ENCODE results near the gene JARID2. TPM values are rescaled to one million over a fixed set of nuclear protein-coding genes. Genes with fewer than 3 reads are reported as not detected.
A peak's percentile ranks its signal among the peaks of the same experiment; 100 is the strongest.

Gene JARID2
- total and polyA plus RNA-seq, 11 donors: 3.5 to 12.2 (median 7.5) TPM

- H3K36me3 ChIP-seq: peaks cover 0 to 9% (median 0%) of the 10 kb centered on the region in 9 donors
- ATAC-seq: no peak
- H3K27me3 ChIP-seq: no peaks in the 10 kb centered on the region
- TF ChIP-seq CTCF (IDR thresholded peaks at IDR 0.05) (no peak), POLR2A (IDR thresholded peaks at IDR 0.05) (no peak)
- H3K4me3 ChIP-seq: no peak overlapping the region
- DNase-seq: no peak
- WGBS, 4 donors: 88 to 95% (median 92%) methylated on average over 5 of the region's 5 CpGs
- H3K9me3 ChIP-seq: no peaks in the 10 kb centered on the region
- H3K27ac ChIP-seq: no peak overlapping the region
- intact Hi-C loops (cut with DNase I): no loop called here
- H3K4me1 ChIP-seq: peaks cover 2 to 62% (median 50%) of the 10 kb centered on the region in 12 donors
Measured at GRCh38 chr6:15447546-15448267, 201.8 kb downstream of the JARID2 start.

DNA sequence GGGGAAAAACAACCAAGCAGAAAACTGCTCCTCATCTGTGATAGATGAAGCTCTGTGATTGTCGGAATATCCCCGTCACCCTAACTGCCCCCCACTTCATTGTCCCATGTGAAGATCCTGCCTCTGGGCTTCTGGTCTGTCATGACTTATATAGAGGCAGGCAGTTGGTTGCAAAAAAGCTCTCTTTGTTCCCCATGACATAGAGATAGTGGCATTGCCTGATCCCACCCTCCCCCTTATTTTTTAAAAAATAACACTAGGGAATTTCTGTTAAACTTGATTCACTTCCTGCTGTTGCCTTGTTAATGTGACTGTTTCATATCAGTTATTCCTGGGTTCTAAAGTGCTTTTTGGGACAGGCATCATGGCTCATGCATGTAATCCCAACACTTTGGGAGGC lies 203.1 kb downstream of the JARID2 start:
- 87 to 93% (median 90%) methylated on average over 2 of the region's 2 CpGs for WGBS, 4 donors
- H3K27me3 ChIP-seq: no peaks in the 10 kb centered on the region
- TF ChIP-seq POLR2A (IDR thresholded peaks at IDR 0.05): no peak
- no peak for TF ChIP-seq CTCF (IDR thresholded peaks at IDR 0.05)
- no peak overlapping the region for H3K27ac ChIP-seq
- no peak for DNase-seq
- no peak overlapping the region for H3K4me3 ChIP-seq
- peaks cover 6 to 60% (median 48%) of the 10 kb centered on the region in 12 donors for H3K4me1 ChIP-seq
- ATAC-seq: no peak
- peaks cover 0 to 19% (median 0%) of the 10 kb centered on the region in 9 donors for H3K36me3 ChIP-seq
- H3K9me3 ChIP-seq: no peaks in the 10 kb centered on the region
- intact Hi-C loops (cut with DNase I): no loop called here

GRCh38 chr6:15451738-15452137 lies 205.9 kb downstream of the JARID2 start:
- intact Hi-C loops (cut with DNase I): loop anchor here in 2 of 10 donors (5.0 to 10.0 kb wide), 2 partner anchors 41 to 1503 kb away; no protein-coding TSS in a partner anchor
- Histone ChIP-seq H3K4me3 (no peak overlapping the region), H3K4me1 (peaks cover 4 to 48% (median 31%) of the 10 kb centered on the region in 12 donors), H3K27me3 (no peaks in the 10 kb centered on the region), H3K27ac (peak overlapping the region in 4 of 12 donors; percentile 6 to 57 (median 28)), H3K36me3 (peaks cover 0 to 25% (median 0%) of the 10 kb centered on the region in 9 donors), H3K9me3 (no peaks in the 10 kb centered on the region)
- WGBS, 4 donors: 82 to 88% (median 85%) methylated on average over 4 of the region's 4 CpGs
- DNase-seq (no peak), ATAC-seq (no peak)
- TF ChIP-seq CTCF (IDR thresholded peaks at IDR 0.05): no peak

DNA sequence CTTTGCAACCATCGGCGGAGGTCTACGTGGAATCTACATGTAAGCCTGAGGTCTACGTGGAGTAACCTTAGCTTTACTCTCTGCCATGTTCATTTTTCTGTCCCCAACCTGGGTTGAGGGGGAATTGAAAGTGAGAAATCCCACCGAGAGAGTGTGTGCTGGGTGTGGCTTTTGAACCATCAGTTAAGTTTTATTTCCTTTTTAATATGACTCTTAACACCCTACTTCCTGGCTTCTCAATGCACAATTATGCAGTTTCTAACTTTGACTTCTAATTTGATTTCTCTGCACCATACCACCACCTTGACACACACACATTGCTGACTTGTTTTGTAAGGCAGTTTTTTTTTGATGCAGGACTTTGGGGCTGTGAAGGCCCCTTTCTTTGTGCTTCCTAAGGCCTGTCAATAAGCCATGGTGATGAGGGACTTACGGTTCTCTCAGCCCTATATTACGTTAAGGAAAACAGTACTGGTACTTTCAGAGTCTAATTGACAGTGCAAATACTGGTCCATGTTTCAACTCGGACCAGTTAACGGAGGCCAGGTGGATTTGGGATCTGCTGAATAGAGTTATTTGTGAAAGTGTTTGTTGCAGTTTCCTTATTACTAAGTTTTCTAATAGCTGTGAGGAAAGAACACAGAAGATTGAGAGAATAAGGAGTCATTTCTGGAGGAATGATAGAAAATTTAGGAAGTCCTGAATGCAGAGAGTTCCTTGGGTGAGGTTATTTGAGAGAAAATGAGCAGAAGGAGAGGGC lies 206.5 kb downstream of the JARID2 start:
- H3K27me3 ChIP-seq: no peaks in the 10 kb centered on the region
- ATAC-seq: peak in 1 of 4 donors; percentile 33
- DNase-seq: no peak
- peaks cover 0 to 25% (median 0%) of the 10 kb centered on the region in 9 donors for H3K36me3 ChIP-seq
- WGBS, 4 donors: 83 to 91% (median 87%) methylated on average over 9 of the region's 9 CpGs
- TF ChIP-seq CTCF (IDR thresholded peaks at IDR 0.05) (no peak), POLR2A (IDR thresholded peaks at IDR 0.05) (no peak)
- no peak overlapping the region for H3K4me3 ChIP-seq
- peak overlapping the region; percentile 6 to 77 (median 56) for H3K27ac ChIP-seq
- intact Hi-C loops (cut with DNase I): loop anchor here in 2 of 10 donors (5.0 to 10.0 kb wide), 2 partner anchors 40 to 1502 kb away; no protein-coding TSS in a partner anchor
- peaks cover 4 to 54% (median 36%) of the 10 kb centered on the region in 12 donors for H3K4me1 ChIP-seq
- H3K9me3 ChIP-seq: no peaks in the 10 kb centered on the region

All from heart left ventricle (tissue), 16 donors.